ENCODE results near the gene GUCA1A.

DNA sequence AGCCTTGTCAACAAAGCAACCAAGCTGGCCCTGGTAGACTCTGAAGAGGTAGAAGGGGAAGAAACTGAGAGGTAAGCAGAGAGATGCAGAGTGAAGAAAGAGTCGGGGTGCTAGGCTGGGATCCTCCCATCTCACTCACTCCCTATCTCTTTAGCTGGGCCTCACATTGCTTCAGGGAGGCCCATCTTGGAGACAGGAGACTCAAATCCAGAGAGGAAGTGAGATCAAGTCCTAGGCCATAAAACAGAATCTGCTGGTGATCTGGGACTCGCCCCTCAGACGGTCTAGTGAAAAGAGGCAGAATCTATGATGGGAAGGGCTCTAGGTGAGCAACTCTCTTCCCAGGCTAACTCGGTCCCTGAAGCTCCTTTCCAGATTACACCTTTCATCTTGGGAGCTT, 22.3 kb downstream of the GUCA1A start:
- TF ChIP-seq POLR2A (IDR thresholded peaks at IDR 0.05; ENCODE audit: low read depth, low read length): no peak
- TF ChIP-seq, protein P1, sequence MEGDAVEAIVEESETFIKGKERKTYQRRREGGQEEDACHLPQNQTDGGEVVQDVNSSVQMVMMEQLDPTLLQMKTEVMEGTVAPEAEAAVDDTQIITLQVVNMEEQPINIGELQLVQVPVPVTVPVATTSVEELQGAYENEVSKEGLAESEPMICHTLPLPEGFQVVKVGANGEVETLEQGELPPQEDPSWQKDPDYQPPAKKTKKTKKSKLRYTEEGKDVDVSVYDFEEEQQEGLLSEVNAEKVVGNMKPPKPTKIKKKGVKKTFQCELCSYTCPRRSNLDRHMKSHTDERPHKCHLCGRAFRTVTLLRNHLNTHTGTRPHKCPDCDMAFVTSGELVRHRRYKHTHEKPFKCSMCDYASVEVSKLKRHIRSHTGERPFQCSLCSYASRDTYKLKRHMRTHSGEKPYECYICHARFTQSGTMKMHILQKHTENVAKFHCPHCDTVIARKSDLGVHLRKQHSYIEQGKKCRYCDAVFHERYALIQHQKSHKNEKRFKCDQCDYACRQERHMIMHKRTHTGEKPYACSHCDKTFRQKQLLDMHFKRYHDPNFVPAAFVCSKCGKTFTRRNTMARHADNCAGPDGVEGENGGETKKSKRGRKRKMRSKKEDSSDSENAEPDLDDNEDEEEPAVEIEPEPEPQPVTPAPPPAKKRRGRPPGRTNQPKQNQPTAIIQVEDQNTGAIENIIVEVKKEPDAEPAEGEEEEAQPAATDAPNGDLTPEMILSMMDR (conservative IDR thresholded peaks at IDR 0.05; ENCODE audit: low read depth, low read length): no peak
- TF ChIP-seq, protein P2, sequence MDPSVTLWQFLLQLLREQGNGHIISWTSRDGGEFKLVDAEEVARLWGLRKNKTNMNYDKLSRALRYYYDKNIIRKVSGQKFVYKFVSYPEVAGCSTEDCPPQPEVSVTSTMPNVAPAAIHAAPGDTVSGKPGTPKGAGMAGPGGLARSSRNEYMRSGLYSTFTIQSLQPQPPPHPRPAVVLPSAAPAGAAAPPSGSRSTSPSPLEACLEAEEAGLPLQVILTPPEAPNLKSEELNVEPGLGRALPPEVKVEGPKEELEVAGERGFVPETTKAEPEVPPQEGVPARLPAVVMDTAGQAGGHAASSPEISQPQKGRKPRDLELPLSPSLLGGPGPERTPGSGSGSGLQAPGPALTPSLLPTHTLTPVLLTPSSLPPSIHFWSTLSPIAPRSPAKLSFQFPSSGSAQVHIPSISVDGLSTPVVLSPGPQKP (IDR thresholded peaks at IDR 0.05; ENCODE audit: borderline replicate concordance, low read depth, low read length): no peak
- no peak for TF ChIP-seq FOS (IDR thresholded peaks at IDR 0.05; ENCODE audit: low read depth, low read length)
- no peak for TF ChIP-seq MXI1 (IDR thresholded peaks at IDR 0.05; ENCODE audit: borderline replicate concordance, low read depth, low read length)
- no peak for TF ChIP-seq MAFK (IDR thresholded peaks at IDR 0.05; ENCODE audit: low read depth, low read length)
- no peak for TF ChIP-seq MAZ (IDR thresholded peaks at IDR 0.05; ENCODE audit: borderline replicate concordance, low read depth, low read length)

Data from IMR-90 (cell line).